ENCODE measurements around the gene ZBTB21. TPM values are rescaled to one million over a fixed set of nuclear protein-coding genes. Genes with fewer than 3 reads are reported as not detected.

ZBTB21 gene
- total RNA-seq, 4 donors from 2014 or later: 7.0 to 18.4 (median 12.4) TPM

- TF ChIP-seq, protein P1, sequence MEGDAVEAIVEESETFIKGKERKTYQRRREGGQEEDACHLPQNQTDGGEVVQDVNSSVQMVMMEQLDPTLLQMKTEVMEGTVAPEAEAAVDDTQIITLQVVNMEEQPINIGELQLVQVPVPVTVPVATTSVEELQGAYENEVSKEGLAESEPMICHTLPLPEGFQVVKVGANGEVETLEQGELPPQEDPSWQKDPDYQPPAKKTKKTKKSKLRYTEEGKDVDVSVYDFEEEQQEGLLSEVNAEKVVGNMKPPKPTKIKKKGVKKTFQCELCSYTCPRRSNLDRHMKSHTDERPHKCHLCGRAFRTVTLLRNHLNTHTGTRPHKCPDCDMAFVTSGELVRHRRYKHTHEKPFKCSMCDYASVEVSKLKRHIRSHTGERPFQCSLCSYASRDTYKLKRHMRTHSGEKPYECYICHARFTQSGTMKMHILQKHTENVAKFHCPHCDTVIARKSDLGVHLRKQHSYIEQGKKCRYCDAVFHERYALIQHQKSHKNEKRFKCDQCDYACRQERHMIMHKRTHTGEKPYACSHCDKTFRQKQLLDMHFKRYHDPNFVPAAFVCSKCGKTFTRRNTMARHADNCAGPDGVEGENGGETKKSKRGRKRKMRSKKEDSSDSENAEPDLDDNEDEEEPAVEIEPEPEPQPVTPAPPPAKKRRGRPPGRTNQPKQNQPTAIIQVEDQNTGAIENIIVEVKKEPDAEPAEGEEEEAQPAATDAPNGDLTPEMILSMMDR (IDR thresholded peaks at IDR 0.05; ENCODE audit: low read depth): no peak
Observed at GRCh38 chr21:41953249-41953830, 56.8 kb downstream of the ZBTB21 start.

DNA sequence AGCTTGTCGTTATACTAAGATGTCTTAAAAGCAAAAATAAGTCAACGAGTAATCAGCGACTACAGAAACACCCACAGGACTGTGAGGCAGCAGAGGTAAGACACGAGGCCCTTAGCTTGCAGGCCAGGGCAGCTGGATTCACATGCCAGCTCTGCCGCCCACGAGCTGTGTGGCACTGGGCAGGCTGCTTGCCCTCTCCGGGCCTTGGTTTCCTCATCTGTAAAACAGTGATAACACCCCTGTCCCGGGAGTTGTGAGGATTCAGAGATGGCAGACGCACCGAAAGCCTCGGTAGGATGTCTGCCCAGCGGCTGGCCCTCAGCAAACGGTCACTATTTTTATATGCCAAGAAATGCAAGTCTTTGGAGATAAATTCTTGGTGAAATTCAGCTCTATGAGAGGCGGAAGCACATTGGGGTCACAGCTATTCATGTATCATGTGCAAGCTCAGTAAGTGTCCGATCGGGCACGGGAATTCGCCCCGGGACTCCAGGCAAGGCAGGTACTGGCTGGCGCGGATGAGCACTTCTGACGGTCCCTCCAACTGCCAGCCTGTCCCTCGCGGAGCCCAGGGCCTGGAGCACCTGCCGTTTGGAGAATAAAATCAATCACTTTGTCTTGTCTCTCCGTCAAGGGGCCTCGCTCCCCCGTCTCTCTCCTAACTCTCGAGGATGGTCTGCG lies 57.5 kb downstream of the ZBTB21 start:
- TF ChIP-seq, protein P1 (IDR thresholded peaks at IDR 0.05; ENCODE audit: low read depth): no peak

- TF ChIP-seq, protein P1 (IDR thresholded peaks at IDR 0.05; ENCODE audit: low read depth): no peak
Observed at GRCh38 chr21:41951876-41952567, 58.1 kb downstream of the ZBTB21 start.

DNA sequence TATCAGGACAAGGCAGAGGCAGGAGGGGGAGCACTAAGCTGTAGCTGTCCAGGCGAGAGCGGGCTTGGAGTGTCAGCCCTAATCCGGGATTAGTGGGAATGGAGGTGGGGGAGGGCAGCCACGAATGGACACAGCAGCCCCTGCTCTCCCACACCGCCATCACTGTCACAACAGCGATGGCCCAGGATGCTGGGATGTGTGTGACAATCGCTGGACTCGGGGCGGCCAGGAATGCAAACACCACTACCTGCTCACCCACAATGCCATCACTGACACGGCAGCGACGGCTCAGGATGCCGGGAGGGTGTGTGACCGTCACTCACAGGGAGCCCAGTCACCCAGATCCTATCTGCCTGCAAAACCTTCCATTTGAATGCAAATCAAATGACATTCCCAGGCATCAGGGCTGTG lies 59.2 kb downstream of the ZBTB21 start:
- TF ChIP-seq, protein P1 (IDR thresholded peaks at IDR 0.05; ENCODE audit: low read depth): no peak

DNA sequence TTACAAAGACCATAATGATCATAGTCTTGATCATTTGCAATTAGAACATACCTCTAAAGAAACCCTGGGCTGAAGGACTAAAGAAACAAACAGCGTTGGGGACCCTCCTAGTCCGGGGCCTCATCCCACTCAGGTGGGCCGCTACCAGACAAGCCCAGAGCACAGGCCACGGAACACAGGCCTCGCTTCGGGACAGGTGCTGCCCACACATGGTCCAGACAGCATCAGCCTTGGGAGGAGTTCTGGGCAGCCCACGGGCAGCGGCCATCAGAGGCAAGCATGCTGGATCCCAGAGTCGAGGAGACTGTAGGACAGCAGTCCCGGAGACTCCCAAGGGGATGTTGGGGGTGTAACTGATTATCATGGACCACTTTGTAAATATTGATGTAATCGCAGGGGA lies 61.3 kb downstream of the ZBTB21 start:
- TF ChIP-seq, protein P1 (IDR thresholded peaks at IDR 0.05; ENCODE audit: low read depth): no peak

DNA sequence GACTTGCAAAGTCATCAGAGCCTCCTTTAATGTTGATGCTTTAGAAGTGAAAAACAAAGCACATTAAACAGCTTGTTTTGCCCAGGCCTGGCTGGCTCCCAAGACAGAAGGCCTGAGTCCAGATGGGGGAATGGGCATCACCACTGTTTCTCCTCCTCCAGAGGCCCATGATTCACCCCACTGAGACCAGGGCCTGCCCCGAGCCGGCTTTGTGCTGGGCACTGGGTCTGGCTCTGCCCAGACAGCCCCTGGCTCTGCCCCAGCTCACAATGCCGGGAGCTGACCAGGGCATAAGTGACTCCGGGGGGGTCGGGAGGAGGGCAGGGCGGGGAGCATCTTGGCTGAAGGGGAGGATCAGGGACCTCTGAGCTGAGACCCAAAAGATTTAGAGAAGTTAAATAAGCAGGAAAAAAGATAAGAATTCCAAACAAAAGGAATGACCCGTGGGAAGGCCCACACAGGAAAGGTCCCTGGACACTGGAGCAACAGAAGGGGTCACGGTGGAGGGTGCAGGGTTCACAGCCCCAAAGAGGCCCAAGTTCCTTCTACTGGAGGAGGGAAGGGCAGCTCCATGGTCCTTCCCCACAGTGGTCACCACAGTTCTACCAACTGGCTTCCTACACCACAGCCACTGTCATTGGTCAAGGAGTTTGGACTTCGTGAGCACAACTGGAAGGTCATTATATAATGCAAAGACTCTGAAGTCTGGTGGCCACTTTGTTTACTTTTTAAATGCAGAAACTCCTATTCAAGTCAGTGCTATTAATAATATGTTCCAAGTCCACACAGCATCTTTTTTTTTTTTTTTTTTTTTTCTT lies 61.9 kb downstream of the ZBTB21 start:
- TF ChIP-seq, protein P1 (IDR thresholded peaks at IDR 0.05; ENCODE audit: low read depth): no peak

All from subcutaneous adipose tissue (tissue), 4 donors.